ENCODE data around the gene ENTPD5.
A peak's percentile ranks its signal among the peaks of the same experiment; 100 is the strongest.
"Not testable (repeated sequence)": the region's sequence is repeated elsewhere in the genome, so short reads cannot be mapped to it uniquely, and the experiment has no call there.

The ENTPD5 gene

GRCh38 chr14:74022346-74022745 lies 3.3 kb upstream of the ENTPD5 start:
- no peak for TF ChIP-seq CTCF (IDR thresholded peaks at IDR 0.05; ENCODE audit: borderline replicate concordance, insufficient read depth, low read depth, low read length)

GRCh38 chr14:74019408-74020137 lies 485 bp upstream of the ENTPD5 start:
- TF ChIP-seq CTCF (IDR thresholded peaks at IDR 0.05; ENCODE audit: borderline replicate concordance, insufficient read depth, low read depth, low read length), result no peak
- peak overlapping the region; percentile 99 for H3K4me3 ChIP-seq (ENCODE audit: low read depth, low read length)

More at GRCh38 chr14:74022346-74022745, 3.3 kb upstream of the ENTPD5 start:
- no peak overlapping the region for H3K4me3 ChIP-seq (ENCODE audit: low read depth, low read length)

GRCh38 chr14:74018174-74018585 lies 908 bp downstream of the ENTPD5 start:
- H3K4me3 ChIP-seq (ENCODE audit: low read depth, low read length), result peak overlapping the region; percentile 99
- no peak for TF ChIP-seq CTCF (IDR thresholded peaks at IDR 0.05; ENCODE audit: borderline replicate concordance, insufficient read depth, low read depth, low read length)

DNA sequence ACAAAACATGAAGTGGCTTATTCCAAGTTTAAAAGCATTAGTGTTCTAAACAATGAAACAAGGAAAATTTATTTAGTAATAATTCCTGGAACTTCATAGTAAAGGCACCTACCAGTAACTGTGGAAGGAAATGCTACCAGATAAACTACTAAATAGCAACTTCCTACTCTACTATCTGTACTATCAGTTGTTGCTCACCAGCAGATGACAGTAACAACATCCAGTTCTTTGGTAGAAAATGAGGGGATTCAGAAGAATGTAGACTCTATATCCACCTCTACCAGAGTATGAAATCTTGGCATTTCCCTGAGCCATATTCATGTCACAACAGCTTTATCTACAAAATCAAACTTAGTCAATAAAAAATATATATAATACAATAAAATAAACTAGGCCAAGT lies 3.1 kb downstream of the ENTPD5 start:
- no peak for TF ChIP-seq CTCF (IDR thresholded peaks at IDR 0.05; ENCODE audit: borderline replicate concordance, insufficient read depth, low read depth, low read length)
- no peak overlapping the region for H3K4me3 ChIP-seq (ENCODE audit: low read depth, low read length)

DNA sequence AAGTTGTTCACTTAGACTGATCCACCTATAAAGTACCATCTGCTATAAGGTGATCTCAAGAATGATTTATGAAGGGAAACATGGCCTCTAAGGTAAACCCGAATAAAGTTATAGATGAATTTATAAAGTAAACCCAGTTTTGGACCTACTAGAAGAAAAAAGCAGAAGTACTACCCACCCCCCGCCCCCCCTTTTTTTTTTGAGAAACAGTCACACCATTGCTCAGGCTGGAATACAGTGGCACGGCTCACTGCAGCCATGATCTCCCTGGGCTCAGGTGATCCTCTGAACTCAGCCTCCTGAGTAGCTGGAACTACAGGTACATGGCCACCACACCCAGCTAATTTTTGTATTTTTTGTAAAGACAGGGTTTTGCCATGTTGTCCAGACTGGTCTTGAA lies 3.9 kb downstream of the ENTPD5 start:
- no peak overlapping the region for H3K4me3 ChIP-seq (ENCODE audit: low read depth, low read length)
- TF ChIP-seq CTCF (IDR thresholded peaks at IDR 0.05; ENCODE audit: borderline replicate concordance, insufficient read depth, low read depth, low read length), result no peak

DNA sequence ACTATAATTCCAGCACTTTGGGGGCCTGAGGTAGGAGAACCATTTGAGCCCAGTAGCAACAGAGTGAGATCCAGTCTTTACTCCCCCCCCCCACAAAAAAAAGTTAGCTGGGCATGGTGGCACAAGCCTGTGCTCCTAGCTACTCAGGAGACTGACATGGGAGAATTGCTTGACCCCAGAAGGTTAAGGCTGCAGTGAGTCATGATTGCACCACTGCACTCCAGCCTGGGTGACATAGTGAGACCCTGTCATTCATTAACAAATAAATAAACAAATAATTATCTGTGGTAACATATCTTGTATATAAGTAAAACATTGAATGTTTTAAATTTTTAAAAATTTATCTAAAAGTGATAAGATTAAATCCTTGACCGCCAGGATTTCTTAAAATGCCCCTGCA lies 4.8 kb downstream of the ENTPD5 start:
- no peak for TF ChIP-seq CTCF (IDR thresholded peaks at IDR 0.05; ENCODE audit: borderline replicate concordance, insufficient read depth, low read depth, low read length)
- H3K4me3 ChIP-seq (ENCODE audit: low read depth, low read length), result no peak overlapping the region

DNA sequence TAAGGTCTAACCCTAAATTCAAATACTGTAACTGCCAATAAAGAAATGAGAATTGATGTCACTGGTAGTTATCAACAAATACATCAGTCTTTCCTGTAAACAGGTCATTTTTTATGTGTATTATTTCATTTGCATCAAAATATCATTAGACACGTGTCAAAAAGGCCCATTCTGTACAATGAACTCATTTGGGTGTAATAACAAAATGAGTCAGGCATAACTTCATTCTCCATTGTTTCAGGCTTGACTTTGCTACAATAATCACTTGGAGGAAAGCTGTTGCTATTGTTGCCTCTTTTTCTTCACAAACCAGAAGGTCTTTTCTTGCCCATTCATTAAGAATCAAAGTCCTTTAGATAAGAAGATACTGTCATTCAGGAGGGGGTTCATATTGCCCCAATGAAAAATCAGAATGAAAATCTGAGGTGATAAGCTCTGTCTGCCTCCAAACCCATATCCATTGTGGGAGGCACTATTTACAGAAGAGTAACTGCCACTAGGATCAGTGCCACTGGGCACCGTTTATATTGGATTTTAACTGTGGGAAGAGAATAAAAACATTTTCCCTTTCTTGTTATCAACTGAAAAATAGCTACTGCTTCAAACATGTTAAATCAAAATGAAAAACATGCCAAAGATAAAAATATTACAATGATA lies 10.1 kb downstream of the ENTPD5 start:
- no peak overlapping the region for H3K4me3 ChIP-seq (ENCODE audit: low read depth, low read length)

GRCh38 chr14:74005664-74006063 lies 13.4 kb downstream of the ENTPD5 start:
- H3K4me3 ChIP-seq (ENCODE audit: low read depth, low read length), result not testable (repeated sequence)

More for the DNA sequence above, 10.1 kb downstream of the ENTPD5 start:
- no peak for TF ChIP-seq CTCF (IDR thresholded peaks at IDR 0.05; ENCODE audit: borderline replicate concordance, insufficient read depth, low read depth, low read length)

All from GM12875 (cell line).